OCI-LY3 (cell line): ENCODE measurements around the gene MANEA.

Experiments used
- CTCF ChIP-seq: fragments of 200-600, 300-600 bp; sonication (generic); IDR thresholded peaks from 2 replicates; pipeline ENCODE4 v1.5.1; 2014; ENCODE audit warnings: antibody characterized with exemption, low read length, low read depth
- EZH2phosphoT487 ChIP-seq: fragments of 200-600 bp; shearing (Covaris generic); IDR thresholded peaks from 2 replicates; pipeline ENCODE4 v1.6.1; 2018; ENCODE audit warnings: antibody characterized with exemption, mixed run types, low read depth

- no peak for TF ChIP-seq CTCF
- no peak for TF ChIP-seq EZH2phosphoT487
Measured at GRCh38 chr6:95546148-95546547, 31.2 kb upstream of the MANEA start.
